ENCODE measurements around the gene COG6. TPM values are rescaled to one million over a fixed set of nuclear protein-coding genes. Genes with fewer than 3 reads are reported as not detected.

The COG6 gene
- total RNA-seq, 2 experiments from 2014 or later, result 30.1 to 33.2 TPM

DNA sequence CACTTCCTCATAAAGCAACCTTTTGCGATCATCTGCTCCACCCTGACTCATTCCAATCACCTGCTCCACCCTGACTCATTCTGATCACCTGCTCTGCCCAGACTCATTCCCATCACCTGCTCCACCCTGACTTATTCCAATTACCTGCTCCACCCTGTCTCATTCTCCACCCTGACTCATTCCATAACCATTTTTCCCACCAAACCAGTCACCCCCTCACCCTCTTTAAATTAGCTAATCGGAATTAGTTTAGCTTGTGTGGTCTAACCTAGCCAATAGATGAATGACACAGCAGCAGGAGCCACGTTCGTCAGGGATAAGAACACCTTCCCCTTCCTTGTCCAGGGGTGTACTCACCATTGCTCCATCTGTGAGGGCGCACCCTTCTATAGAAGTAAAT is 134.0 kb downstream of the COG6 start:
- no peaks in the 10 kb centered on the region for H4K20me1 ChIP-seq (ENCODE audit: insufficient read depth, low read length)
- no TSS peak for BruUV-seq (replicated peaks)
- H3K4me3 ChIP-seq (ENCODE audit: low read depth, low read length, poor library complexity, severe bottlenecking), result no peak overlapping the region
- H2AFZ ChIP-seq (ENCODE audit: low read length), result no peak overlapping the region
- no peaks in the 10 kb centered on the region for H3K79me2 ChIP-seq (ENCODE audit: insufficient read depth, low read depth, low read length)
- no peaks in the 10 kb centered on the region for H3K4me1 ChIP-seq (ENCODE audit: insufficient read depth, low read length, poor library complexity, severe bottlenecking)
- H3K4me2 ChIP-seq (ENCODE audit: low read length), result no peak overlapping the region
- peaks cover 11% of the 10 kb centered on the region; the same call in 1 of the 2 replicates for H3K9me3 ChIP-seq (ENCODE audit: low read length)
- ChIA-PET POLR2A (no interaction called here), CTCF (ENCODE audit: unreplicated experiment) (no interaction called here)
- H3K36me3 ChIP-seq (ENCODE audit: insufficient read depth, low read length), result no peaks in the 10 kb centered on the region
- H3K9me2 ChIP-seq (ENCODE audit: insufficient read depth, low read length), result no peaks in the 10 kb centered on the region
- H3K27ac ChIP-seq (ENCODE audit: low read depth, low read length, poor library complexity, severe bottlenecking), result no peak overlapping the region
- TF ChIP-seq, protein P1, sequence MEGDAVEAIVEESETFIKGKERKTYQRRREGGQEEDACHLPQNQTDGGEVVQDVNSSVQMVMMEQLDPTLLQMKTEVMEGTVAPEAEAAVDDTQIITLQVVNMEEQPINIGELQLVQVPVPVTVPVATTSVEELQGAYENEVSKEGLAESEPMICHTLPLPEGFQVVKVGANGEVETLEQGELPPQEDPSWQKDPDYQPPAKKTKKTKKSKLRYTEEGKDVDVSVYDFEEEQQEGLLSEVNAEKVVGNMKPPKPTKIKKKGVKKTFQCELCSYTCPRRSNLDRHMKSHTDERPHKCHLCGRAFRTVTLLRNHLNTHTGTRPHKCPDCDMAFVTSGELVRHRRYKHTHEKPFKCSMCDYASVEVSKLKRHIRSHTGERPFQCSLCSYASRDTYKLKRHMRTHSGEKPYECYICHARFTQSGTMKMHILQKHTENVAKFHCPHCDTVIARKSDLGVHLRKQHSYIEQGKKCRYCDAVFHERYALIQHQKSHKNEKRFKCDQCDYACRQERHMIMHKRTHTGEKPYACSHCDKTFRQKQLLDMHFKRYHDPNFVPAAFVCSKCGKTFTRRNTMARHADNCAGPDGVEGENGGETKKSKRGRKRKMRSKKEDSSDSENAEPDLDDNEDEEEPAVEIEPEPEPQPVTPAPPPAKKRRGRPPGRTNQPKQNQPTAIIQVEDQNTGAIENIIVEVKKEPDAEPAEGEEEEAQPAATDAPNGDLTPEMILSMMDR (conservative IDR thresholded peaks at IDR 0.05; ENCODE audit: low read length), result no peak
- TF ChIP-seq EZH2phosphoT487 (IDR thresholded peaks at IDR 0.05; ENCODE audit: borderline replicate concordance, low read depth, low read length), result no peak
- intact Hi-C loops (cut with micrococcal nuclease; ENCODE audit: unreplicated experiment), result no loop called here
- no peak for DNase-seq (ENCODE audit: low spot score)

Small RNA genes lying within 50 kb of the gene (microRNA-seq; reads per million reads assigned to microRNA genes)
- not detected for gene MIR4305 (ENCODE audit: borderline replicate concordance)

Small RNA genes lying within 50 kb of the gene (small RNA-seq; reads per million reads assigned to genes)
- gene MIR4305, result not detected
- not detected for gene RNY4P14

Other genes starting within 250 kb of the COG6 start
- 27.7 TPM in 2 replicates for gene LHFPL6, start 52.5 kb upstream of the COG6 start, total RNA-seq (2014; rRNA removed; shearing (Covaris generic))
- 15.1 and 19.7 TPM in 2 replicates for gene LHFPL6, start 52.5 kb upstream of the COG6 start, total RNA-seq (2022)